ES-I3 (cell line): Measurements from ENCODE around the gene KRTAP5-5.

Experiments
- H3K36me3 ChIP-seq: 2 replicates; pipeline ENCODE4 v1.6.1; 2013; ENCODE audit warnings: mild to moderate bottlenecking, low read length, control low read depth, moderate library complexity; ENCODE audit not compliant: insufficient read depth
- H3K4me1 ChIP-seq: 2 replicates; pipeline ENCODE4 v1.6.1; 2013; ENCODE audit warnings: mild to moderate bottlenecking, control low read depth, low read length; ENCODE audit not compliant: insufficient read depth
- H3K9ac ChIP-seq: 2 replicates; pipeline ENCODE4 v1.6.1; 2013; ENCODE audit warnings: low read depth, mild to moderate bottlenecking, low read length, moderate library complexity
- H3K9me3 ChIP-seq: 2 replicates; pipeline ENCODE4 v1.6.1; 2013; ENCODE audit warnings: mild to moderate bottlenecking, low read length, moderate library complexity; ENCODE audit not compliant: control insufficient read depth, insufficient read depth

Gene KRTAP5-5

GRCh38 chr11:1625541-1625940 is 4.0 kb upstream of the KRTAP5-5 start:
- H3K36me3 ChIP-seq = no peaks in the 10 kb centered on the region

GRCh38 chr11:1628506-1629325 is 859 bp upstream of the KRTAP5-5 start:
- no peaks in the 10 kb centered on the region for H3K9me3 ChIP-seq
- no peaks in the 10 kb centered on the region for H3K36me3 ChIP-seq
- H3K4me1 ChIP-seq = peaks cover 3% of the 10 kb centered on the region
- H3K9ac ChIP-seq = no peak overlapping the region

More at GRCh38 chr11:1625541-1625940, 4.0 kb upstream of the KRTAP5-5 start:
- Histone ChIP-seq H3K4me1 (peaks cover 3% of the 10 kb centered on the region; the same call in 1 of the 2 replicates), H3K9me3 (no peaks in the 10 kb centered on the region), H3K9ac (no peak overlapping the region)

- H3K36me3 ChIP-seq = no peaks in the 10 kb centered on the region
- H3K9me3 ChIP-seq = no peaks in the 10 kb centered on the region
- H3K9ac ChIP-seq = no peak overlapping the region
- peaks cover 3% of the 10 kb centered on the region for H3K4me1 ChIP-seq
These were observed 696 bp downstream of the KRTAP5-5 start for GRCh38 chr11:1630271-1630670.

DNA sequence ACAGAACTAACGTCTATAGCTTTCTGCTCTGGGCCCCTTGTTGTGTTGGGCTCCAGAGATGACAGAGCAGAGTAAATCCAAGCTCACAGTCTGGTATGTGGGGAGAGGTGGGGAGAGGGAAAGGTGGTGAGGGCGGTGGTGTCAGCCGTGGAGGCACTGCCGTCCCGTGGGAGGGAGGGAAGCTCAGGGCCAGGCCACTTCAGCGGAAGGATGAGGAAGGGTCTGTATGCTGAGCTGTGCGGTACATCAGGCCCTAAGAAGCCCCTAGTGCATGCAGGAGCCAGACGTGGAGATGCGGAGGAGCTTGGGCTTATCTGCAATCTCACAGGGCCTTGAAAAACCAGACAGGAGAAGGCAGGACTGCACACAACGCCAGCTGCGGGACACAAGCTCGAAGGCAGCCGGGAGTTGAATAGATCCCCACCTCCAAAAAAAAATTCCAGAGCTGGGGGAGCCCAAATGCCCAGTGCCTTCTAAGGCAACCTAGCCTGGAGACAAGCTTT is 1.5 kb downstream of the KRTAP5-5 start:
- no peaks in the 10 kb centered on the region for H3K36me3 ChIP-seq
- H3K9ac ChIP-seq = no peak overlapping the region
- H3K9me3 ChIP-seq = no peaks in the 10 kb centered on the region
- peaks cover 3% of the 10 kb centered on the region for H3K4me1 ChIP-seq

DNA sequence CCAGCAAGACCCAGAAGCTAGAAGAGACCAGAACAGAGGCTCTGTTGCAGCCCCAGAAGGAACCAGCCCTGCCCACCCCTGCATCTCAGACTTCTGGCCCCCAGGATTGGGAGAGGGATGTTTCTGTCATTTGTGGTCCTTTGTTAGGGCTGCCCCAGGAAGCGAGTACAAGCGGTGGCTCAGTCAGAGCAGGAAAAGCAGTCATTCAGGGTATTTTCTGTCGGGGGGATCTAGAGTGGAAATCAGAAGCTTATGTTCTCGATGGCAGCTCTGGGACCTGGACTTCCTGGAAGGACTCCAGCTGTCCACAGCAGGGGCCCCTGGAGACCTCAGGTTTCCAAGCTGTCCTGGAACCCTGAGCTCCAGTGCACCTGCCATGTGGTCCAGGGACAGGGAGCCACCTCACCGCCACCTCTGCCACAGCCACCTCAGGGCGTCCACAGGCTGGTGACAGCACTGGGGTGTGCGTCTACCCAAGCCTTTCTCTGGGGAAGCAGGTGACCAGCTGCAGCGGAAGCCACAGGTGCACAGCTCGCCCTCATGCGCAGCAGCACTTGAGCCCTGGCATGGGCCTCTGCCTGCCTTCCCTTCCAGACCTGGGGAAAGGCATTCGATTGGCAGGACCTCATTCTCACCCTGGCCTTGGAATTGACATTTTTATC is 2.6 kb downstream of the KRTAP5-5 start:
- H3K4me1 ChIP-seq = peaks cover 3% of the 10 kb centered on the region
- H3K9ac ChIP-seq = no peak overlapping the region
- no peaks in the 10 kb centered on the region for H3K36me3 ChIP-seq
- H3K9me3 ChIP-seq = no peaks in the 10 kb centered on the region

DNA sequence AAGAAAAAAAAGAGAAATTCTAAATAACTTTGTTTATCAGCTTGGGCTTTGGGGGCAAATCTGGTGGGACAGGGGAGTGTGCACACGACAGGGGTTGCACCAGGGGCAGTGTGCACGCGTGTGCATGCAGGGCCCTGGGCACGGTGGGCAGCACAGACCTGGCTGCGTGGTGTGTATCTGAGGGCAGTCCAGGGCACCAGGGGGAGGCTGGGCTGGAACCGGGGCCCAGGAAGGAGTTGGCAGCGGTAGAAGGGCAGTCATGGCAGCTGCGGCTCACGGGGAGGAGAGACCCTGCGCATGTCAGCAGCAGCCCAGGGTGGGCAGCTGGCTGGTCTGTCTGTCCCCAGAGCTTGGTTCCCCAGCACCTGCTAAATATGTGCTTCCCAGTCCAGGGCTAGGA is 4.3 kb downstream of the KRTAP5-5 start:
- peaks cover 3% of the 10 kb centered on the region for H3K4me1 ChIP-seq
- H3K9ac ChIP-seq = no peak overlapping the region
- H3K36me3 ChIP-seq = no peaks in the 10 kb centered on the region
- no peaks in the 10 kb centered on the region for H3K9me3 ChIP-seq

DNA sequence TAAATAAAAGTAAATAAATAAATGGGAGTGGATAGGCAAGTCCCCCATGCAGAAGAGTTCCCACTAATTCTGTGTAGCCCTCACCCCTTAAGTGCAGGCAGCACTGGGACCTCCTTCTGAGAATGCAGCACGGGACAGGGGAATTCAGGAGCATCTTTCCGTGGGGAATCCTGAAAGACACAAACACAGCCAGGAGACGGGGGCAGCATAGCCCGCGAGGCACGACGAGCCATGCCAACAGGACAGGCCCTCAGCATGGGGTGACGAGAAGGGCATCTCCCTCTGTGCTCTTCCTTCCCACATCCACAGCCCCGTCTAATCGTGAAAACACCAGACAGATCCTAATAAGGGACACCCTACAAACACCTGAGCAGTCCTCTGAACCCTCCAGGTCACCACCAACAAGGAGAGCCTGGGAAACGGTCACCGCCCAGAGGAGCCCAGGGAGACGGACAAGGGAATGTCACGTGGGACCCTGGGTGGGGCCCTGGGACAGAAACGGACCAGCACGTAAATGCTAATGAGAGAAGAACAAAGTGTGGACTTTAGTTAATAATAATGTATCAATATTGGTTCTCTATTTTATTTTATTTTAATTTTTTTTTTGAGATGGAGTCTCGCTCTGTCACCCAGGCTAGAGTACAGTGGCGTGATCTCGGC is 6.8 kb downstream of the KRTAP5-5 start:
- no peaks in the 10 kb centered on the region for H3K36me3 ChIP-seq
- no peaks in the 10 kb centered on the region for H3K9me3 ChIP-seq
- H3K9ac ChIP-seq = no peak overlapping the region
- no peaks in the 10 kb centered on the region; the same call in 1 of the 2 replicates for H3K4me1 ChIP-seq

GRCh38 chr11:1637628-1638027 is 8.1 kb downstream of the KRTAP5-5 start:
- Histone ChIP-seq H3K9me3 (no peaks in the 10 kb centered on the region), H3K4me1 (no peaks in the 10 kb centered on the region; the same call in 1 of the 2 replicates), H3K9ac (no peak overlapping the region), H3K36me3 (no peaks in the 10 kb centered on the region)

DNA sequence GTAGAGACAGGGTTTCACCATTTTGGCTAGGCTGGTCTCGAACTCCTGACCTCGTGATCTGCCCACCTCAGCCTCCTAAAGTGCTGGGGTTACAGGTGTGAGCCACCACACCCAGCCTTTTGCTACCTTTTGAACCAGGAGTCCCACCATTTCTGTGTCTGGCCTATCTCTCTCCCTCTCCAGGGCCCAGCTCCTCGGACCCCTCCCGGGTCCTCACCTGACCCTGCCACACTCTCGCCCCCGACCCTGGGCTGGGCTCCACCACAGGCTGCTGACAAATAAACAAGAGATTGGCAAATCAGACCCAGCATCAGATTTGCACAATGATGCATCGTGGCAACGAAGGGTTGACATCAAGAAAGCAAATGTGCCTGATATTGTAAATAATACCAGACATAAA is 8.8 kb downstream of the KRTAP5-5 start:
- no peaks in the 10 kb centered on the region for H3K4me1 ChIP-seq
- no peak overlapping the region for H3K9ac ChIP-seq
- no peaks in the 10 kb centered on the region for H3K9me3 ChIP-seq
- H3K36me3 ChIP-seq = no peaks in the 10 kb centered on the region

GRCh38 chr11:1639102-1639620 is 9.6 kb downstream of the KRTAP5-5 start:
- Histone ChIP-seq H3K9me3 (no peaks in the 10 kb centered on the region), H3K36me3 (no peaks in the 10 kb centered on the region), H3K9ac (no peak overlapping the region), H3K4me1 (no peaks in the 10 kb centered on the region)

- Histone ChIP-seq H3K4me1 (no peaks in the 10 kb centered on the region), H3K36me3 (no peaks in the 10 kb centered on the region), H3K9me3 (no peaks in the 10 kb centered on the region), H3K9ac (no peak overlapping the region)
These were observed 10.1 kb downstream of the KRTAP5-5 start for GRCh38 chr11:1639666-1640065.

DNA sequence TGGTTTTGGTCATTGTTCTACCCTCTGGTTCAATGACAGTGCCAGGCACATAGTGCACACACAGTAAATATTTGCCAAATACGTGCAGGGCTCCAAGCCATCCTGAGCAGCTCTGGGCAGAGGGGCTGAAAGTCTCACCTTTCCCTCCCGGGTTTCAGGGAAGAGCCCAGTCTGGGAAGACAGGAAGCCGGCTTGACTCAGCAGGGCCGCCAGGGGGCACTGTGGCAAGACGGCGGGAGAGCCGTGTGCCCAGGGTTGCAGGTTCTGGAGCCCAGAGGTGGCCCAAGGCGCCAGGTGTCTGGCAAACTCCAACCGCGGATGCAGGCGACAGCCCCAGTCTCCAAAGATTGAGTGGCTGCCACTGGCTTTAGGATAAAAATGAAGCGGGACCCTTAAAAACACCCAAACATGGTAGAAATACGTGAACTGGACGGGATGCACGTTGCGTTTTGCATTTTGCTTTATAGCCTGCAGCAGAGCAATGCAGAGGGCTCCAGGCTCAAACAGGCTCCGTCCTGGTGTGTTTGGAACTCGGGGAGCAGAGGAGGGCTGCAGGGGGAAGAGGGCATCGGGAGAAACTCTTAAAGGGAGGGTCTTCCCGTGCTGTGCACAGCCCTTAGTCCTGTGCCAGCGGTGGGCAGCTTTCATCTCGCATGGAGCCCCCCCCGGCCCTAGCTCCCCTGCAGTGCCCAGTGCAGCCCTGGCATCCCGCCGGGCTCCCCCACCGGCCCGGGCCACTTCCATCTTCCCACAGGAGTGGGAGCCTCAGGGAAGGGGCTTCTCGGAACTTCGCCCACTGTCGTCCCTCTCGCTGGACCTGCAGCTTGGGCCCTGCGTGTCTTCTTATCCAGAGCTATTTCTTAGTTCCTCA is 10.7 kb downstream of the KRTAP5-5 start:
- no peaks in the 10 kb centered on the region for H3K4me1 ChIP-seq
- H3K9me3 ChIP-seq = no peaks in the 10 kb centered on the region
- H3K36me3 ChIP-seq = no peaks in the 10 kb centered on the region
- H3K9ac ChIP-seq = no peak overlapping the region

DNA sequence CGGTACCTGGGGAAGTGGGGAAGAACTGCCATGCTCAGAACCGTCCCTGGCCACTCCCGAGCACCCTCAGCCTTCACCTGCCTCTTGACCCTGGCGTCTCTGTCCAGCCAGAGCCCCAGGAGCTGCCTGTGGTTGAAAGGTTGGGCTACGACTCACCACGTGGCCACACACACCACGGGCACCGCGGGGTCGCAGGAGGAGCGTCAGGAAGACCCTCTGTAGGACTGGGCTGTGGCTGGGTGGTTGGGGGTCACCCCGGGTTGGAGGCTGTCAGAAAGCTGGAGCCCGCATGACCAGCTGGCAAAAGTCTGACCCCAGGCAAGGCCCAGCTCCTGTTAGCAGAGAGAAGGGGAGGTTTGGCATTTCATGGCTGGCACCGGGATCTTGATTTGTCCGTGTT is 11.5 kb downstream of the KRTAP5-5 start:
- H3K36me3 ChIP-seq = no peaks in the 10 kb centered on the region
- H3K4me1 ChIP-seq = no peaks in the 10 kb centered on the region

More for the DNA sequence above, 11.5 kb downstream of the KRTAP5-5 start:
- Histone ChIP-seq H3K9me3 (no peaks in the 10 kb centered on the region), H3K9ac (no peak overlapping the region)
